PC-3 (cell line): ENCODE measurements around the gene ITGAE. TPM values are rescaled to one million over a fixed set of nuclear protein-coding genes. Genes with fewer than 3 reads are reported as not detected.

ENCODE experiments used
- ATAC-seq: fragments of 200-7000 bp; cut with Tn5 transposase; 2 replicates; pipeline ENCODE4 v1.9.1; 2020; ENCODE audit warnings: mild to moderate bottlenecking, moderate library complexity
- BruUV-seq: library from RNA; stranded (reverse); fragments of 400-500 nt; replicated peaks from 2 replicates; lab custom pipeline; 2021; lab: Mats Ljungman, UMichigan
- CTCF ChIA-PET: fragments of 300-600 bp; sonication (Branson Sonifier 250); formaldehyde crosslinking; loops from one replicate; lab custom pipeline; 2022; ENCODE audit warnings: antibody characterized with exemption; lab: Charles Lee
- POLR2A ChIA-PET: fragments of 300-600 bp; sonication (Branson Sonifier 250); formaldehyde crosslinking; loops from one replicate; lab custom pipeline; 2022; ENCODE audit warnings: antibody characterized with exemption; ENCODE audit not compliant: unreplicated experiment; lab: Charles Lee
- DNase-seq: peaks from one replicate; pipeline ENCODE4 v3.0.0-alpha.2; 2015
- H2AFZ ChIP-seq: fragments of 300-600 bp; sonication (generic); 2 replicates; pipeline ENCODE4 v1.6.0; 2016; ENCODE audit warnings: antibody characterized with exemption, low read length
- H3F3A ChIP-seq: fragments of 300-600 bp; sonication (generic); one replicate; pipeline ENCODE4 v1.6.0; 2017; ENCODE audit warnings: antibody characterized with exemption, low read length, control low read depth, mild to moderate bottlenecking; ENCODE audit not compliant: unreplicated experiment
- H3K27ac ChIP-seq: fragments of 300-600 bp; sonication (generic); 2 replicates; pipeline ENCODE4 v1.5.1; 2016; ENCODE audit warnings: mild to moderate bottlenecking, low read length
- H3K27me3 ChIP-seq: fragments of 300-600 bp; sonication (generic); 2 replicates; pipeline ENCODE4 v1.6.1; 2016; ENCODE audit warnings: low read length, mixed read lengths
- H3K36me3 ChIP-seq: fragments of 300-600 bp; sonication (generic); 2 replicates; pipeline ENCODE4 v1.6.1; 2016; ENCODE audit warnings: low read depth, mixed run types, low read length, mixed read lengths
- H3K4me1 ChIP-seq: fragments of 300-600 bp; sonication (generic); 2 replicates; pipeline ENCODE4 v1.5.1; 2016; ENCODE audit warnings: low read length; ENCODE audit not compliant: insufficient read depth
- H3K4me2 ChIP-seq: fragments of 300-600 bp; sonication (generic); 2 replicates; pipeline ENCODE4 v1.6.0; 2016; ENCODE audit warnings: low read length
- H3K4me3 ChIP-seq: fragments of 300-600 bp; sonication (generic); 2 replicates; pipeline ENCODE4 v1.5.1; 2016; ENCODE audit warnings: mild to moderate bottlenecking, low read length, mixed read lengths
- H3K79me2 ChIP-seq: fragments of 300-600 bp; sonication (generic); 2 replicates; pipeline ENCODE4 v1.6.1; 2017; ENCODE audit warnings: low read length, mixed read lengths
- H3K9ac ChIP-seq: fragments of 300-600 bp; sonication (generic); 2 replicates; pipeline ENCODE4 v1.6.0; 2016; ENCODE audit warnings: mild to moderate bottlenecking, low read length
- H3K9me2 ChIP-seq: fragments of 300-600 bp; sonication (generic); replicated peaks from 2 replicates; pipeline ENCODE4 v1.6.1; 2016; ENCODE audit warnings: mixed run types, low read length, mixed read lengths
- H3K9me3 ChIP-seq: fragments of 300-600 bp; sonication (generic); 2 replicates; pipeline ENCODE4 v1.6.1; 2016; ENCODE audit warnings: low read length, mixed read lengths
- H4K20me1 ChIP-seq: fragments of 300-600 bp; sonication (generic); 2 replicates; pipeline ENCODE4 v1.6.1; 2016; ENCODE audit warnings: low read length, mixed read lengths
- CTCF ChIP-seq: fragments of 300-600 bp; sonication (generic); conservative IDR thresholded peaks from 2 replicates; pipeline ENCODE4 v1.5.1; 2017; ENCODE audit warnings: antibody characterized with exemption, low read depth, mild to moderate bottlenecking, low read length
- EZH2 ChIP-seq: fragments of 300-600 bp; sonication (generic); IDR thresholded peaks from one replicate; pipeline ENCODE4 v1.6.1; 2017; ENCODE audit warnings: antibody characterized with exemption, mild to moderate bottlenecking, low read length; ENCODE audit not compliant: unreplicated experiment
- EZH2phosphoT487 ChIP-seq: fragments of 300-600 bp; sonication (generic); IDR thresholded peaks from 2 replicates; pipeline ENCODE4 v1.6.1; 2018; ENCODE audit warnings: mild to moderate bottlenecking, antibody characterized with exemption, low read length, borderline replicate concordance
- intact Hi-C: fragments of 100-400 bp; cut with micrococcal nuclease; formaldehyde crosslinking; loops from 2 replicates; pipeline ENCODE4 v1.9.0; 2023
- total RNA-seq: library from RNA; depleted of rRNA; stranded (reverse); fragments of >200 nt; gene quantifications from 2 replicates; pipeline ENCODE4 v1.2.3, GENCODE V29; 2014

ITGAE gene
- total RNA-seq, 1 experiment from 2014 or later = 42.0 TPM

GRCh38 chr17:3732210-3732621 is 68.8 kb downstream of the ITGAE start:
- no peaks in the 10 kb centered on the region for H3F3A ChIP-seq
- no peak overlapping the region for H3K4me2 ChIP-seq
- TF ChIP-seq EZH2 (no peak), EZH2phosphoT487 (no peak), CTCF (no peak)
- H3K27ac ChIP-seq = no peak overlapping the region
- H3K36me3 ChIP-seq = peaks cover 4% of the 10 kb centered on the region; the same call in 1 of the 2 replicates
- no peaks in the 10 kb centered on the region for H3K27me3 ChIP-seq
- H2AFZ ChIP-seq = no peak overlapping the region
- POLR2A ChIA-PET = no interaction called here
- no peak overlapping the region for H3K4me3 ChIP-seq
- no TSS peak for BruUV-seq
- ATAC-seq (no peak), DNase-seq (no peak)
- no peaks in the 10 kb centered on the region for H3K9me2 ChIP-seq
- H3K79me2 ChIP-seq = peaks cover 7% of the 10 kb centered on the region
- H4K20me1 ChIP-seq = no peaks in the 10 kb centered on the region
- H3K4me1 ChIP-seq = peaks cover 6% of the 10 kb centered on the region; the same call in 1 of the 2 replicates
- no peak overlapping the region for H3K9ac ChIP-seq
- intact Hi-C loops = loop anchor here (5.0 kb wide), 1 partner anchor 50 kb away; no protein-coding TSS in a partner anchor
- no peaks in the 10 kb centered on the region for H3K9me3 ChIP-seq
- CTCF ChIA-PET = no interaction called here

- TF ChIP-seq EZH2phosphoT487 (no peak), CTCF (no peak), EZH2 (no peak)
- H3K27me3 ChIP-seq = no peaks in the 10 kb centered on the region
- no peak overlapping the region for H2AFZ ChIP-seq
- H4K20me1 ChIP-seq = no peaks in the 10 kb centered on the region
- POLR2A ChIA-PET = no interaction called here
- no peaks in the 10 kb centered on the region for H3K9me2 ChIP-seq
- no peaks in the 10 kb centered on the region for H3K9me3 ChIP-seq
- no peak overlapping the region for H3K4me3 ChIP-seq
- intact Hi-C loops = loop anchor here (5.0 kb wide), 1 partner anchor 49 kb away; no protein-coding TSS in a partner anchor
- no peaks in the 10 kb centered on the region for H3F3A ChIP-seq
- no peak overlapping the region for H3K4me2 ChIP-seq
- CTCF ChIA-PET = no interaction called here
- peaks cover 7% of the 10 kb centered on the region for H3K4me1 ChIP-seq
- DNase-seq (no peak), ATAC-seq (no peak)
- BruUV-seq = no TSS peak
- H3K27ac ChIP-seq = no peak overlapping the region
- no peak overlapping the region for H3K9ac ChIP-seq
- H3K79me2 ChIP-seq = peaks cover 19% of the 10 kb centered on the region
- H3K36me3 ChIP-seq = peaks cover 6% of the 10 kb centered on the region; the same call in 1 of the 2 replicates
Observed at GRCh38 chr17:3730881-3731429, 70.0 kb downstream of the ITGAE start.

GRCh38 chr17:3729881-3730280 is 71.1 kb downstream of the ITGAE start:
- BruUV-seq = no TSS peak

More at GRCh38 chr17:3729881-3730280, 71.1 kb downstream of the ITGAE start:
- H3F3A ChIP-seq = no peaks in the 10 kb centered on the region
- H3K4me2 ChIP-seq = no peak overlapping the region
- peaks cover 30% of the 10 kb centered on the region for H3K79me2 ChIP-seq
- ATAC-seq (no peak), DNase-seq (no peak)
- H3K9ac ChIP-seq = no peak overlapping the region
- no peaks in the 10 kb centered on the region for H3K9me3 ChIP-seq
- peaks cover 11% of the 10 kb centered on the region; the same call in 1 of the 2 replicates for H3K36me3 ChIP-seq
- H3K9me2 ChIP-seq = no peaks in the 10 kb centered on the region
- peaks cover 9% of the 10 kb centered on the region; the same call in 1 of the 2 replicates for H4K20me1 ChIP-seq
- H3K27ac ChIP-seq = no peak overlapping the region
- H3K4me1 ChIP-seq = peaks cover 18% of the 10 kb centered on the region
- H3K27me3 ChIP-seq = no peaks in the 10 kb centered on the region
- ChIA-PET CTCF (no interaction called here), POLR2A (interaction anchor here (0.6 kb wide), 1 partner anchor 253 kb away, joined by 4 read pairs; no protein-coding TSS in a partner anchor)
- TF ChIP-seq CTCF (no peak), EZH2phosphoT487 (no peak), EZH2 (no peak)
- H3K4me3 ChIP-seq = no peak overlapping the region
- intact Hi-C loops = loop anchor here (5.0 kb wide), 1 partner anchor 48 kb away; no protein-coding TSS in a partner anchor
- H2AFZ ChIP-seq = no peak overlapping the region
